Calu3 (cell line): ENCODE results near the gene SACM1L. TPM values are rescaled to one million over a fixed set of nuclear protein-coding genes. Genes with fewer than 3 reads are reported as not detected.

ENCODE experiments used
- BruUV-seq: library from RNA; stranded (reverse); fragments of 400-500 nt; replicated peaks from 2 replicates; lab custom pipeline; 2021; lab: Mats Ljungman, UMichigan
- CTCF ChIA-PET: fragments of 300-600 bp; sonication (Branson Sonifier 250); formaldehyde crosslinking; loops from one replicate; lab custom pipeline; 2022; ENCODE audit warnings: antibody characterized with exemption; lab: Charles Lee
- DNase-seq: peaks from one replicate; pipeline ENCODE4 v3.0.0; 2022
- H3K27ac Mint-ChIP-seq: one replicate; pipeline ENCODE4 v1.8.0; 2022; ENCODE audit warnings: mixed read lengths; ENCODE audit not compliant: unreplicated experiment
- H3K27me3 Mint-ChIP-seq: one replicate; pipeline ENCODE4 v1.8.0; 2022; ENCODE audit warnings: mixed read lengths; ENCODE audit not compliant: unreplicated experiment
- H3K36me3 Mint-ChIP-seq: one replicate; pipeline ENCODE4 v1.8.0; 2022; ENCODE audit warnings: mild to moderate bottlenecking, moderate library complexity, mixed read lengths; ENCODE audit not compliant: insufficient read depth, unreplicated experiment
- H3K4me1 Mint-ChIP-seq: one replicate; pipeline ENCODE4 v1.8.0; 2022; ENCODE audit warnings: mild to moderate bottlenecking, low read depth, mixed read lengths; ENCODE audit not compliant: unreplicated experiment
- H3K4me3 Mint-ChIP-seq: one replicate; pipeline ENCODE4 v1.8.0; 2022; ENCODE audit warnings: mild to moderate bottlenecking, low read depth, moderate library complexity, mixed read lengths; ENCODE audit not compliant: unreplicated experiment
- H3K9me3 Mint-ChIP-seq: one replicate; pipeline ENCODE4 v1.8.0; 2022; ENCODE audit warnings: low read depth, mixed read lengths; ENCODE audit not compliant: unreplicated experiment
- intact Hi-C: fragments of 100-400 bp; cut with micrococcal nuclease; formaldehyde crosslinking; loops from one replicate; pipeline ENCODE4 v1.10.0; 2022; ENCODE audit not compliant: unreplicated experiment
- total RNA-seq: library from RNA; stranded (reverse); gene quantifications from 2 replicates; pipeline ENCODE4 v1.2.3, GENCODE V29; 2022
- TF ChIP-seq, protein P1 (sequence below): fragments of 200-600 bp; IDR thresholded peaks from one replicate; pipeline ENCODE4 v1.8.0; 2022; ENCODE audit warnings: antibody characterized with exemption; ENCODE audit not compliant: unreplicated experiment

The SACM1L gene
- total RNA-seq, 1 experiment from 2014 or later, result 40.5 TPM

DNA sequence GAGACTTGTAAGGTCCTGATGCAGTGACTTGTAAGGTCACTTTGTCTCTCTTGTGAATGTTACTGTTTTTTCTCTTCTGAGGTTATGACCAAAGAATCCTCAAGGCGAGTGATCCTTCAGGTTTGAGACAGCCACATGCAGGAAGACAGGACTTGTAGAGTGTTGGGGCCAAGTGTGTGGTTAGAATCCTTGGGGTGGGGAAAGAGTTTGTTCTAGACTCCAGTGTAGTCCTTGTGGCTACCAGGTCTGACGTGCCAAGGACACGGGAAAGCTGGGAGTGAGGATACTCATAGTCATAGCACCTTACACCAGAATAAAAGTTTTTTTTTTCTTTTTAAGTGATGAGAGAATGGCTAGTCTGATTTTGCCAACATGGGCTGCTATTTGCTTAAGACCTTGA, 7.3 kb upstream of the SACM1L start:
- peaks cover 2% of the 10 kb centered on the region for H3K9me3 Mint-ChIP-seq

DNA sequence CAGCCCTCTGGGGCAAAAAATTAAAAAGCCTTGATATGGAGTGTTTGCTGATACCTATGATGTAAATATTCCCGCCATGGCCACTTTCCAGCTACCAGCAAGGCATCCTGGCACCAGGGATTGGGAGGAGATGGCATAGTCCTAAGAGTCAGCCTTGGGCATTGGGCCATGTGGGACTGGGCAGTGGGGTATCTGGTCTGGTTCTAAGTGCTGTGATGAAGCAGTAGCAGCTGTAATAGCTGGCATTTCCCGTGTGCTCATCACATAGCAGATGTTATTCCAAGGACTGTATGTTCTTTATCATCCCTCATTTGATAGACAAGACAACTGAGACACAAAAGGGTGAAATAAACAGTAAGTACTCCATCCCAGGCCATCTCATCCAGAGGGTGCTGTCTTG, 6.9 kb upstream of the SACM1L start:
- CTCF ChIA-PET, result no interaction called here
- BruUV-seq, result no TSS peak
- H3K4me1 Mint-ChIP-seq, result peaks cover 8% of the 10 kb centered on the region
- no peak overlapping the region for H3K4me3 Mint-ChIP-seq
- no peaks in the 10 kb centered on the region for H3K27me3 Mint-ChIP-seq
- H3K36me3 Mint-ChIP-seq, result peaks cover 22% of the 10 kb centered on the region
- no peak overlapping the region for H3K27ac Mint-ChIP-seq
- intact Hi-C loops, result no loop called here
- DNase-seq, result no peak
- H3K9me3 Mint-ChIP-seq, result peaks cover 2% of the 10 kb centered on the region
- TF ChIP-seq, protein P1, sequence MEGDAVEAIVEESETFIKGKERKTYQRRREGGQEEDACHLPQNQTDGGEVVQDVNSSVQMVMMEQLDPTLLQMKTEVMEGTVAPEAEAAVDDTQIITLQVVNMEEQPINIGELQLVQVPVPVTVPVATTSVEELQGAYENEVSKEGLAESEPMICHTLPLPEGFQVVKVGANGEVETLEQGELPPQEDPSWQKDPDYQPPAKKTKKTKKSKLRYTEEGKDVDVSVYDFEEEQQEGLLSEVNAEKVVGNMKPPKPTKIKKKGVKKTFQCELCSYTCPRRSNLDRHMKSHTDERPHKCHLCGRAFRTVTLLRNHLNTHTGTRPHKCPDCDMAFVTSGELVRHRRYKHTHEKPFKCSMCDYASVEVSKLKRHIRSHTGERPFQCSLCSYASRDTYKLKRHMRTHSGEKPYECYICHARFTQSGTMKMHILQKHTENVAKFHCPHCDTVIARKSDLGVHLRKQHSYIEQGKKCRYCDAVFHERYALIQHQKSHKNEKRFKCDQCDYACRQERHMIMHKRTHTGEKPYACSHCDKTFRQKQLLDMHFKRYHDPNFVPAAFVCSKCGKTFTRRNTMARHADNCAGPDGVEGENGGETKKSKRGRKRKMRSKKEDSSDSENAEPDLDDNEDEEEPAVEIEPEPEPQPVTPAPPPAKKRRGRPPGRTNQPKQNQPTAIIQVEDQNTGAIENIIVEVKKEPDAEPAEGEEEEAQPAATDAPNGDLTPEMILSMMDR, result no peak

More for the DNA sequence above, 7.3 kb upstream of the SACM1L start:
- TF ChIP-seq, protein P1, result no peak
- no peak overlapping the region for H3K27ac Mint-ChIP-seq
- intact Hi-C loops, result no loop called here
- no TSS peak for BruUV-seq
- no peak for DNase-seq
- H3K36me3 Mint-ChIP-seq, result peaks cover 24% of the 10 kb centered on the region
- H3K4me3 Mint-ChIP-seq, result no peak overlapping the region
- CTCF ChIA-PET, result no interaction called here
- peaks cover 8% of the 10 kb centered on the region for H3K4me1 Mint-ChIP-seq
- no peaks in the 10 kb centered on the region for H3K27me3 Mint-ChIP-seq

DNA sequence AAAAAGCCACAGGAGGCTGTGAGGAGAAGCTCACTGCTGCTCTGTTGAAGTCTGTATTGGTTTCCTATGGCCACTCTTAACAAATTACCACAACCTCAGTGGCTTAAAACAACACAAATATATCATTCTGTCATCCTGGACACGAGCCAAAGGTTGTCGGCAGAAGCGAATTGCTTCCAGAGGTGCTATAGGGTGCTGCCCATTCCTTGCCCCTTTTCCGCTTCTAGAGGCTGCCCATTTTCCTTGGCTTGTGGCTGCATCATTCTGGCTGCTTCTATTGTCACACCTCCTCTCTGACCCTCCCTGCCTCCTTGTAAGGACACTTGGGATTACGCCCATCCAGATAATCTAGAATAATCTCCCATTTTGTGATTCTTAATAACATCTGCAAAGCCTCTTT, 6.4 kb upstream of the SACM1L start:
- DNase-seq, result no peak
- no TSS peak for BruUV-seq
- TF ChIP-seq, protein P1, result no peak
- intact Hi-C loops, result no loop called here
- peaks cover 20% of the 10 kb centered on the region for H3K36me3 Mint-ChIP-seq
- H3K4me3 Mint-ChIP-seq, result no peak overlapping the region
- CTCF ChIA-PET, result no interaction called here
- H3K9me3 Mint-ChIP-seq, result peaks cover 2% of the 10 kb centered on the region
- H3K27me3 Mint-ChIP-seq, result no peaks in the 10 kb centered on the region
- H3K27ac Mint-ChIP-seq, result no peak overlapping the region
- peaks cover 8% of the 10 kb centered on the region for H3K4me1 Mint-ChIP-seq

DNA sequence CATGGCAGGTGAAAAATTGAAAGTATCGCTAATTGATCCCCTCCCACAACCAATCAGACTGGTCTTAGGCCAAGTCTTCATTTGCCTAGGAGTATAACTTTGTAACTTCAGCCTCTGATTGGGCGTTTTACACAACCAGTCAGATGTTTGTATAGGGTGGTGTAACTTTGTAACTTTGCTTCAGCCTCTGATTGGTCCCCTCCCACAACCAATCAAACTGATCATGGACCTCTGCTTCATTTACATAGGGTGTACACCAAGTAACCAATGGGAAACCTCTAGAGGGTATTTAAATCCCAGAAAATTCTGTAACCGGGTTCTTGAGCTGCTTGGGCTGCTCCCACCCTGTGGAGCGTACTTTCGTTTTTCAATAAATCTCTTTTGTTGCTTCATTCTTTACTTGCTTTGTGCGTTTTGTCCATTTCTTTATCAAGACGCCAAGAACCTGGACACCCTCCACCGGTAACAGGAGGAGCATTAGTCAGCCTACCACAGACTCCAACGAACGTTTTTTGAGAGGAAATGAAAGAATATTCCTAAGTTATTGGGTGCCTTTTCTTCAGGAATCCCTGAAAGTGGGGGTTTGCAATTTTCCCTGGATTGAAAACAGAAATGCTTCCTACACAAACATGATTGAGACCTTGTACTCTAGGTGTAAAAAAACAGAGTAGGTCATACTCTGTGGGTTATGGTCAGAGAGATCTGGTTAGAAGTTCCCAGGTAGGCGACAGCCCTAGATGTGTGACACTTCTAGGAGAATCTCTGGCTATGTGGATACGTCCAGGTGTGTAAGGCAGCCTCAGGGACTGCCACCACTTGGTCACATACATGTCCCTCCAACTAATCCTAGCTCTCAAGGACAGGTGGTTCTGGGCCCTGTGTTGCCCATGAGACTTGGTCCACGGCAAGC, 5.5 kb upstream of the SACM1L start:
- TF ChIP-seq, protein P1, result no peak
- Mint-ChIP-seq H3K4me3 (no peak overlapping the region), H3K27ac (no peak overlapping the region), H3K36me3 (peaks cover 25% of the 10 kb centered on the region), H3K4me1 (peaks cover 8% of the 10 kb centered on the region), H3K27me3 (peaks cover 3% of the 10 kb centered on the region), H3K9me3 (peaks cover 2% of the 10 kb centered on the region)
- no peak for DNase-seq
- BruUV-seq, result no TSS peak
- CTCF ChIA-PET, result no interaction called here
- intact Hi-C loops, result no loop called here
